GM12892 (cell line): ENCODE data around the gene GABPB2.

ENCODE experiments used
- POLR2A ChIP-seq: IDR thresholded peaks from 2 replicates; pipeline ENCODE4 v1.6.1; 2011; ENCODE audit warnings: low read depth, low read length, control low read depth
- POLR2AphosphoS5 ChIP-seq: IDR thresholded peaks from 2 replicates; pipeline ENCODE4 v1.6.1; 2011; ENCODE audit warnings: low read depth, low read length, control low read depth
- TAF1 ChIP-seq: IDR thresholded peaks from 2 replicates; pipeline ENCODE4 v1.6.1; 2011; ENCODE audit warnings: low read depth, mild to moderate bottlenecking, control low read depth, low read length, borderline replicate concordance

DNA sequence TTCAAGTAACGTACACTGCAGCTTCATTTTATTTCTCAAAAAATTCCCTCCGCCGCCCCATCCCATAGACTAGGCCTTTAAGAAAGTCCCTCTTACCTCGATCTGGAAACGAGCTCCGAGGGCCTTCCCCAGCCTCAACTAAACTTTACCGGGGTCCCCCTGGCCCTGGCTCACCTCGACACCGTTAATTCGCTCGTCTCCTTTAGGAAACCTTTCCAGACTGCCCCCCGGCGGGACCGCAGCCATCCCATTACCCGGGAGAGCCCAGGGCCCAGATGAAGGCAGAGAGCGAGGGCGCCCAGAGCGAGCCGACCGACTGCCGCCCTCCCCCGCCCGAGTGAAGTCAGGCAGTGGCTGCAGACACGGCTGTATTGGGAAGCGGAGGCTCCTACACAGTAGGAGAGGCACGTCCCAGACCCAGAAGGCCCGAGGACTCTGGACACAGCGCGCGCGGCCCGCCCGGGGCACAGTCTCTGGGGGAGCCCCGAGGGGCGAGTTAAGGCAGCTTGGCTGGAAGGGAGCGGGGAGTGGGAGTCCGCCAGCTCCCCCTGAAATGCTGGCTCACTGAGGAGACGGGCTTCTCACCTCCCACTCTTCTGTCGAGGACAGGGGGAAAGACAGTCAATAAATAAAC is 61.3 kb downstream of the GABPB2 start:
- no peak for TF ChIP-seq POLR2A
- no peak for TF ChIP-seq POLR2AphosphoS5
- TF ChIP-seq TAF1: no peak
